H9 (cell line): ENCODE measurements around the gene DEPDC1B. TPM values are rescaled to one million over a fixed set of nuclear protein-coding genes. Genes with fewer than 3 reads are reported as not detected.

ENCODE experiments used
- DNase-seq: peaks from one replicate; pipeline ENCODE4 v3.0.0-alpha.2; 2017
- H2AFZ ChIP-seq: one replicate; pipeline ENCODE4 v1.6.1; 2013; ENCODE audit warnings: mild to moderate bottlenecking, low read length, control low read depth, moderate library complexity
- H2AK5ac ChIP-seq: 2 replicates; pipeline ENCODE4 v1.6.1; 2013; ENCODE audit warnings: low read length, control low read depth, mixed read lengths; ENCODE audit not compliant: insufficient read length
- H2BK120ac ChIP-seq: one replicate; pipeline ENCODE4 v1.6.1; 2013; ENCODE audit warnings: low read depth, mild to moderate bottlenecking, low read length, control low read depth, inconsistent platforms; ENCODE audit not compliant: poor library complexity, severe bottlenecking
- H2BK12ac ChIP-seq: 2 replicates; pipeline ENCODE4 v1.6.1; 2013; ENCODE audit warnings: low read length, control low read depth, mixed read lengths, low read depth; ENCODE audit not compliant: insufficient read length
- H2BK15ac ChIP-seq: 2 replicates; pipeline ENCODE4 v1.6.1; 2013; ENCODE audit warnings: low read depth, low read length, control low read depth
- H2BK20ac ChIP-seq: one replicate; pipeline ENCODE4 v1.6.1; 2013; ENCODE audit warnings: low read depth, mild to moderate bottlenecking, low read length, control low read depth, inconsistent platforms; ENCODE audit not compliant: poor library complexity, severe bottlenecking
- H2BK5ac ChIP-seq: 2 replicates; pipeline ENCODE4 v1.6.1; 2013; ENCODE audit warnings: low read length, control low read depth, mixed read lengths; ENCODE audit not compliant: insufficient read length
- H3K14ac ChIP-seq: 2 replicates; pipeline ENCODE4 v1.6.1; 2013; ENCODE audit warnings: low read length, control low read depth; ENCODE audit not compliant: insufficient read depth
- H3K18ac ChIP-seq: 2 replicates; pipeline ENCODE4 v1.6.1; 2013; ENCODE audit warnings: low read depth, mild to moderate bottlenecking, mixed read lengths, low read length, control low read depth; ENCODE audit not compliant: insufficient read length
- H3K23ac ChIP-seq: 2 replicates; pipeline ENCODE4 v1.6.1; 2013; ENCODE audit warnings: low read length, control low read depth, mixed read lengths, low read depth; ENCODE audit not compliant: insufficient read length
- H3K23me2 ChIP-seq: 2 replicates; pipeline ENCODE4 v1.6.1; 2013; ENCODE audit warnings: low read depth, mild to moderate bottlenecking, mixed read lengths, low read length, control low read depth; ENCODE audit not compliant: insufficient read length, poor library complexity, severe bottlenecking
- H3K27ac ChIP-seq: 2 replicates; pipeline ENCODE4 v1.5.1; 2013; ENCODE audit warnings: low read length, control low read depth, mixed read lengths, low read depth; ENCODE audit not compliant: insufficient read length
- H3K27me3 ChIP-seq: 2 replicates; pipeline ENCODE4 v1.6.1; 2013; ENCODE audit warnings: low read length, control low read depth, inconsistent platforms; ENCODE audit not compliant: insufficient read depth
- H3K4ac ChIP-seq: 2 replicates; pipeline ENCODE4 v1.6.1; 2013; ENCODE audit warnings: low read depth, mild to moderate bottlenecking, control low read depth, inconsistent platforms, low read length, moderate library complexity
- H3K4me1 ChIP-seq: 2 replicates; pipeline ENCODE4 v1.6.1; 2013; ENCODE audit warnings: low read length, control low read depth, inconsistent platforms; ENCODE audit not compliant: insufficient read depth
- H3K4me2 ChIP-seq: 2 replicates; pipeline ENCODE4 v1.6.1; 2013; ENCODE audit warnings: low read length, control low read depth, mixed read lengths; ENCODE audit not compliant: insufficient read length, insufficient read depth
- H3K56ac ChIP-seq: 2 replicates; pipeline ENCODE4 v1.6.1; 2013; ENCODE audit warnings: low read depth, mild to moderate bottlenecking, mixed read lengths, low read length, control low read depth; ENCODE audit not compliant: insufficient read length
- H3K79me1 ChIP-seq: 2 replicates; pipeline ENCODE4 v1.6.1; 2013; ENCODE audit warnings: low read depth, mild to moderate bottlenecking, moderate library complexity, low read length, control low read depth, inconsistent platforms; ENCODE audit not compliant: insufficient read depth, poor library complexity, severe bottlenecking
- H3K79me2 ChIP-seq: 2 replicates; pipeline ENCODE4 v1.6.1; 2013; ENCODE audit warnings: low read length, control low read depth, inconsistent platforms; ENCODE audit not compliant: insufficient read depth
- H3K9ac ChIP-seq: 2 replicates; pipeline ENCODE4 v1.6.1; 2013; ENCODE audit warnings: low read length, control low read depth, mixed read lengths; ENCODE audit not compliant: insufficient read length; ENCODE audit errors: extremely low read depth
- H3K9me3 ChIP-seq: one replicate; pipeline ENCODE4 v1.6.1; 2013; ENCODE audit warnings: low read depth, low read length, inconsistent platforms; ENCODE audit not compliant: control insufficient read depth
- H3T11ph ChIP-seq: one replicate; pipeline ENCODE4 v1.6.1; 2013; ENCODE audit warnings: mild to moderate bottlenecking, low read length, control low read depth, inconsistent platforms
- H4K20me1 ChIP-seq: one replicate; pipeline ENCODE4 v1.6.1; 2013; ENCODE audit not compliant: control insufficient read depth, insufficient read length, insufficient read depth
- H4K5ac ChIP-seq: 2 replicates; pipeline ENCODE4 v1.6.1; 2013; ENCODE audit warnings: low read depth, mild to moderate bottlenecking, mixed read lengths, low read length, control low read depth; ENCODE audit not compliant: insufficient read length
- H4K8ac ChIP-seq: replicated peaks from 2 replicates; pipeline ENCODE4 v1.6.1; 2013; ENCODE audit warnings: low read length, control low read depth, mixed read lengths, low read depth; ENCODE audit not compliant: insufficient read length
- H4K91ac ChIP-seq: 2 replicates; pipeline ENCODE4 v1.6.1; 2013; ENCODE audit warnings: low read depth, mild to moderate bottlenecking, moderate library complexity, mixed read lengths, low read length, control low read depth; ENCODE audit not compliant: insufficient read length
- H3K27ac Mint-ChIP-seq, 3 experiments: 2 replicates in 2 of 3; 3 replicates in 1 of 3; pipeline ENCODE4 v1.8.0; 2020 to 2021; ENCODE audit warnings: mixed read lengths in 3 of 3, mild to moderate bottlenecking in 1 of 3, moderate library complexity in 1 of 3
- H3K27me3 Mint-ChIP-seq: 2 replicates; pipeline ENCODE4 v1.8.0; 2021; ENCODE audit warnings: low read depth, mild to moderate bottlenecking, moderate library complexity, mixed read lengths
- H3K36me3 Mint-ChIP-seq, 3 experiments: 2 replicates in 2 of 3; 3 replicates in 1 of 3; pipeline ENCODE4 v1.8.0; 2020 to 2021; ENCODE audit warnings: low read depth in 3 of 3, mixed read lengths in 3 of 3; ENCODE audit not compliant: insufficient read depth in 1 of 3
- H3K4me1 Mint-ChIP-seq, 2 experiments: 2 replicates each; pipeline ENCODE4 v1.8.0; 2020; ENCODE audit warnings: mixed read lengths in 2 of 2
- H3K4me3 Mint-ChIP-seq, 2 experiments: 2 replicates in 1 of 2; 3 replicates in 1 of 2; pipeline ENCODE4 v1.8.0; 2020 to 2021; ENCODE audit warnings: mild to moderate bottlenecking in 2 of 2, mixed read lengths in 2 of 2, moderate library complexity in 1 of 2
- H3K9me3 Mint-ChIP-seq, 2 experiments: 2 replicates in 1 of 2; 3 replicates in 1 of 2; pipeline ENCODE4 v1.8.0; 2020; ENCODE audit warnings: mild to moderate bottlenecking in 2 of 2, mixed read lengths in 2 of 2, moderate library complexity in 1 of 2
- WGBS: extraction: QIAGEN DNeasy Blood & Tissue Kit; methylation state at CpG from one replicate; pipeline ENCODE4 v1.1.7; 2013; ENCODE audit warnings: missing lambda C conversion rate, low lambda C conversion rate, mixed read lengths; ENCODE audit not compliant: insufficient read length; ENCODE audit errors: extremely low coverage; 5-methylcytosine and 5-hydroxymethylcytosine counted together
- total RNA-seq: library from RNA; stranded (reverse); gene quantifications from 2 replicates; pipeline ENCODE4 v1.2.1, GENCODE V29; 2021
- TF ChIP-seq, protein P1 (sequence below): fragments of 200-600 bp; sonication (generic); conservative IDR thresholded peaks from 3 replicates; pipeline ENCODE4 v1.8.0; 2021; ENCODE audit warnings: antibody characterized with exemption, mild to moderate bottlenecking

The DEPDC1B gene
- total RNA-seq, 1 experiment from 2014 or later = 49.0 TPM

GRCh38 chr5:60688980-60689379, 11.0 kb downstream of the DEPDC1B start:
- Mint-ChIP-seq H3K4me3 (no peak overlapping the region), H3K9me3 (no peaks in the 10 kb centered on the region), H3K27me3 (no peaks in the 10 kb centered on the region), H3K27ac (0 out of 7 replicates have a peak overlapping the region, but pooled peaks of 1 of the 3 experiments have one; percentile 34), H3K4me1 (peaks cover 7 to 9% of the 10 kb centered on the region in 2 experiments), H3K36me3 (peaks cover 18 to 38% (median 29%) of the 10 kb centered on the region in 3 experiments; a peak in 6 of 7 replicates)
- no peak for DNase-seq
- Histone ChIP-seq H3K79me1 (peaks cover 2% of the 10 kb centered on the region), H4K20me1 (no peaks in the 10 kb centered on the region), H2BK15ac (no peak overlapping the region), H3K27me3 (no peaks in the 10 kb centered on the region), H3T11ph (no peak overlapping the region), H3K14ac (no peak overlapping the region), H4K5ac (no peak overlapping the region), H3K27ac (no peak overlapping the region), H2BK20ac (no peak overlapping the region), H3K23me2 (no peaks in the 10 kb centered on the region), H3K4ac (no peak overlapping the region), H2BK120ac (no peak overlapping the region), H3K23ac (no peak overlapping the region), H2BK12ac (no peak overlapping the region), H4K91ac (no peak overlapping the region), H2AFZ (no peak overlapping the region), H3K18ac (no peak overlapping the region), H3K56ac (no peak overlapping the region), H3K4me2 (no peak overlapping the region), H3K9ac (no peak overlapping the region), H3K4me1 (no peaks in the 10 kb centered on the region), H3K9me3 (no peaks in the 10 kb centered on the region), H3K79me2 (peaks cover 14% of the 10 kb centered on the region; the same call in 1 of the 2 replicates), H4K8ac (no peak overlapping the region), H2BK5ac (no peak overlapping the region), H2AK5ac (no peak overlapping the region)
- WGBS = no CpG with 5 or more reads among the region's 1 CpG
- TF ChIP-seq, protein P1, sequence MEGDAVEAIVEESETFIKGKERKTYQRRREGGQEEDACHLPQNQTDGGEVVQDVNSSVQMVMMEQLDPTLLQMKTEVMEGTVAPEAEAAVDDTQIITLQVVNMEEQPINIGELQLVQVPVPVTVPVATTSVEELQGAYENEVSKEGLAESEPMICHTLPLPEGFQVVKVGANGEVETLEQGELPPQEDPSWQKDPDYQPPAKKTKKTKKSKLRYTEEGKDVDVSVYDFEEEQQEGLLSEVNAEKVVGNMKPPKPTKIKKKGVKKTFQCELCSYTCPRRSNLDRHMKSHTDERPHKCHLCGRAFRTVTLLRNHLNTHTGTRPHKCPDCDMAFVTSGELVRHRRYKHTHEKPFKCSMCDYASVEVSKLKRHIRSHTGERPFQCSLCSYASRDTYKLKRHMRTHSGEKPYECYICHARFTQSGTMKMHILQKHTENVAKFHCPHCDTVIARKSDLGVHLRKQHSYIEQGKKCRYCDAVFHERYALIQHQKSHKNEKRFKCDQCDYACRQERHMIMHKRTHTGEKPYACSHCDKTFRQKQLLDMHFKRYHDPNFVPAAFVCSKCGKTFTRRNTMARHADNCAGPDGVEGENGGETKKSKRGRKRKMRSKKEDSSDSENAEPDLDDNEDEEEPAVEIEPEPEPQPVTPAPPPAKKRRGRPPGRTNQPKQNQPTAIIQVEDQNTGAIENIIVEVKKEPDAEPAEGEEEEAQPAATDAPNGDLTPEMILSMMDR = 0 out of 3 replicates have a peak, but pooled peaks have one; percentile 13
